PC-9 (cell line): ENCODE measurements around the gene HPCAL1.

ENCODE experiments used
- EZH2 ChIP-seq: fragments of 200-600 bp; sonication (generic); IDR thresholded peaks from 2 replicates; pipeline ENCODE4 v1.8.0; 2017; ENCODE audit warnings: antibody characterized with exemption, low read depth
- TF ChIP-seq, protein P1 (sequence below): fragments of 200-600 bp; sonication (generic); conservative IDR thresholded peaks from 2 replicates; pipeline ENCODE4 v1.6.1; 2017; ENCODE audit warnings: mixed run types, antibody characterized with exemption, mild to moderate bottlenecking, moderate library complexity

- TF ChIP-seq, protein P1, sequence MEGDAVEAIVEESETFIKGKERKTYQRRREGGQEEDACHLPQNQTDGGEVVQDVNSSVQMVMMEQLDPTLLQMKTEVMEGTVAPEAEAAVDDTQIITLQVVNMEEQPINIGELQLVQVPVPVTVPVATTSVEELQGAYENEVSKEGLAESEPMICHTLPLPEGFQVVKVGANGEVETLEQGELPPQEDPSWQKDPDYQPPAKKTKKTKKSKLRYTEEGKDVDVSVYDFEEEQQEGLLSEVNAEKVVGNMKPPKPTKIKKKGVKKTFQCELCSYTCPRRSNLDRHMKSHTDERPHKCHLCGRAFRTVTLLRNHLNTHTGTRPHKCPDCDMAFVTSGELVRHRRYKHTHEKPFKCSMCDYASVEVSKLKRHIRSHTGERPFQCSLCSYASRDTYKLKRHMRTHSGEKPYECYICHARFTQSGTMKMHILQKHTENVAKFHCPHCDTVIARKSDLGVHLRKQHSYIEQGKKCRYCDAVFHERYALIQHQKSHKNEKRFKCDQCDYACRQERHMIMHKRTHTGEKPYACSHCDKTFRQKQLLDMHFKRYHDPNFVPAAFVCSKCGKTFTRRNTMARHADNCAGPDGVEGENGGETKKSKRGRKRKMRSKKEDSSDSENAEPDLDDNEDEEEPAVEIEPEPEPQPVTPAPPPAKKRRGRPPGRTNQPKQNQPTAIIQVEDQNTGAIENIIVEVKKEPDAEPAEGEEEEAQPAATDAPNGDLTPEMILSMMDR, result no peak
- no peak for TF ChIP-seq EZH2
These were observed 19.8 kb downstream of the HPCAL1 start for GRCh38 chr2:10322481-10322880.
